Fibroblast of the aortic adventitia (primary cell): ENCODE measurements around the gene MARCHF3. TPM values are rescaled to one million over a fixed set of nuclear protein-coding genes. Genes with fewer than 3 reads are reported as not detected.
"Not testable (repeated sequence)": the region's sequence is repeated elsewhere in the genome, so short reads cannot be mapped to it uniquely, and the experiment has no call there.

Source experiments
- DNase-seq: peaks from one replicate; pipeline ENCODE4 v3.0.0-alpha.2; 2010; ENCODE audit warnings: low read depth
- H3K4me3 ChIP-seq: 2 replicates; pipeline ENCODE4 v1.5.1; 2011; ENCODE audit warnings: low read depth, mild to moderate bottlenecking, control low read depth, low read length, moderate library complexity
- total RNA-seq: library from RNA; depleted of rRNA; stranded (reverse); fragments of >200 nt; gene quantifications from 2 replicates; pipeline ENCODE4 v1.2.3, GENCODE V29; 2012; ENCODE audit warnings: low replicate concordance
- TF ChIP-seq, protein P1 (sequence below): IDR thresholded peaks from 2 replicates; pipeline ENCODE4 v1.5.1; 2011; ENCODE audit warnings: mild to moderate bottlenecking, low read length, control low read depth, inconsistent platforms; ENCODE audit not compliant: insufficient read depth

Gene MARCHF3
- total RNA-seq, 1 donor, result 16.9 TPM

DNA sequence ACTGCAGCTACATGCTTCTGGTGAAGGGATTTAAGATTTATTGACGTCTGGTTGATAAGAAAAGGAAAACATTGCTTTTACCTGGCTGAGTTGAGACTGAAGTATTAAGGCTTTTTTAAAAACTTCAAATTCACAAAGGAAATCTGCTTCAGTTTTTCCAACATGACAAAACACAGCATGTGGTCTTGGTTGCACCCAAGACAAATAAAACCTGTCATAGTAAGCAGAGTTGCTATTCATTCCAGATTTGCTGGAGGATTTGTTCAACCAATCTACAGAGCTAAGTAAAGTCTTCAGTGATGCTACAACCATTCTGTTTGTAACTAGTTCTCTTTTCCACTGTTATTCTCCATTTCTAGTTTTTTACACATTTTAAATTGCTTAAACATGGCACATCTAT lies 31.6 kb upstream of the MARCHF3 start:
- H3K4me3 ChIP-seq, result no peak overlapping the region
- peak; percentile 43 for DNase-seq
- TF ChIP-seq, protein P1, sequence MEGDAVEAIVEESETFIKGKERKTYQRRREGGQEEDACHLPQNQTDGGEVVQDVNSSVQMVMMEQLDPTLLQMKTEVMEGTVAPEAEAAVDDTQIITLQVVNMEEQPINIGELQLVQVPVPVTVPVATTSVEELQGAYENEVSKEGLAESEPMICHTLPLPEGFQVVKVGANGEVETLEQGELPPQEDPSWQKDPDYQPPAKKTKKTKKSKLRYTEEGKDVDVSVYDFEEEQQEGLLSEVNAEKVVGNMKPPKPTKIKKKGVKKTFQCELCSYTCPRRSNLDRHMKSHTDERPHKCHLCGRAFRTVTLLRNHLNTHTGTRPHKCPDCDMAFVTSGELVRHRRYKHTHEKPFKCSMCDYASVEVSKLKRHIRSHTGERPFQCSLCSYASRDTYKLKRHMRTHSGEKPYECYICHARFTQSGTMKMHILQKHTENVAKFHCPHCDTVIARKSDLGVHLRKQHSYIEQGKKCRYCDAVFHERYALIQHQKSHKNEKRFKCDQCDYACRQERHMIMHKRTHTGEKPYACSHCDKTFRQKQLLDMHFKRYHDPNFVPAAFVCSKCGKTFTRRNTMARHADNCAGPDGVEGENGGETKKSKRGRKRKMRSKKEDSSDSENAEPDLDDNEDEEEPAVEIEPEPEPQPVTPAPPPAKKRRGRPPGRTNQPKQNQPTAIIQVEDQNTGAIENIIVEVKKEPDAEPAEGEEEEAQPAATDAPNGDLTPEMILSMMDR, result no peak

DNA sequence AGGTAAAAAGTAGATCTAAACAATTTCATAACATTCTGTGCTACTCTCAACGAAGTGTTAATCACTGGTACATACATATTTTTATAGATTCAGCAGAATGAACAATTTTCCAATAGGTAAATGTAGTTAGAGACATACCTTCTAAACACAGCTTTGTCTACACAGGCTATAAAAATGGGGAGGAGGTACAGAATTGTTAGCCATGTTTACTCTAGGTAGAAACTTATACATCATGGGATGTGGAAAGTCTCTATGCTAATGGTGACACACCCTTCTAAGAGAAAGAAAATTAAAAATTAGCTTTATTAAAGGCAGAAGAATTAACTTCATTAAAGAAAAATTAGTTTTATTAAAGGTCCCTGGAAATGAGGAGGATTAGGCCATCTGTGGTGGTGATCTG lies 31.2 kb upstream of the MARCHF3 start:
- no peak overlapping the region for H3K4me3 ChIP-seq
- no peak for DNase-seq
- TF ChIP-seq, protein P1, result no peak

DNA sequence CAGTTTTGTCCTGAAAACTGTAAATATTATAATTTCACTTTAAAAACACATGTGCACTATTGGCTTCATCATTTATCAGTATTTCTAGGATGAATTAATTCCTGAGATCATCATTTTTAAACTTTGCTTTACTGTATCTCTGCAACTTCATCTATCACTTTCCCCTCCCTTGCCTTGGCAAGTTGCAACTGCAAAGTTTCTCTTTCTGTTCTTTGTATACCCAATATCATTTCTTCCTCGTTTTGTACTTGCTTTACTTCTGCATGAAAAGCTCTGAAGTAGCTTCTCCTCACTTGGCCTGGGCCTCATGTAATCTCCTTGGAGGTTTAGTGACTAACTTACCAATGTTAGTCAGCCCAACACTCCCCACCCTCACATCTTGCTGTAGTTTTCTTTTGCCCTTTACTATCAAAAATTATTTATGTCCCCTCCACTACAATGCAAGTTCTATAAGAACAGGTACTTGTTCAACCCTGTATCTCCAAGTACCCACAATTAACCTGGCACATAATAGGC lies 30.2 kb upstream of the MARCHF3 start:
- H3K4me3 ChIP-seq, result no peak overlapping the region
- TF ChIP-seq, protein P1, result no peak
- peak; percentile 56 for DNase-seq

DNA sequence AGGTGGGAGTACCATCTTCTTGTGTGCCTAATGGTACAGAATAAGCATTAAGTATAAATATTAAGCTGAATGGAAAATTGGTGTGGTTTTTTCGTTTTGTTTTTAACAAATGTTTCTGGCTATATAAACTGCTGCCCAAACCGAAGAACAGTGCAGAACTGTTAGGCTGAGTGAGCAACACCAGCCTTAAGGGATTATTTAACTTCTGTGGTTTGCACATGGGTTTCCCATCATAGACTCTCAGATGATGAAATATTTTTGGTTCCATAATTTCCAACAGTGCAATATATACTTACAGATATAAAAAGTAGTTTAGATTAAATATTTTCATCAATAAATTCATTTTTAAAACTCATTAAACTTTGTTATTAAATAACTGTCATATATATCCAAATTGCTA lies 26.5 kb upstream of the MARCHF3 start:
- H3K4me3 ChIP-seq, result no peak overlapping the region
- TF ChIP-seq, protein P1, result no peak
- DNase-seq, result no peak

DNA sequence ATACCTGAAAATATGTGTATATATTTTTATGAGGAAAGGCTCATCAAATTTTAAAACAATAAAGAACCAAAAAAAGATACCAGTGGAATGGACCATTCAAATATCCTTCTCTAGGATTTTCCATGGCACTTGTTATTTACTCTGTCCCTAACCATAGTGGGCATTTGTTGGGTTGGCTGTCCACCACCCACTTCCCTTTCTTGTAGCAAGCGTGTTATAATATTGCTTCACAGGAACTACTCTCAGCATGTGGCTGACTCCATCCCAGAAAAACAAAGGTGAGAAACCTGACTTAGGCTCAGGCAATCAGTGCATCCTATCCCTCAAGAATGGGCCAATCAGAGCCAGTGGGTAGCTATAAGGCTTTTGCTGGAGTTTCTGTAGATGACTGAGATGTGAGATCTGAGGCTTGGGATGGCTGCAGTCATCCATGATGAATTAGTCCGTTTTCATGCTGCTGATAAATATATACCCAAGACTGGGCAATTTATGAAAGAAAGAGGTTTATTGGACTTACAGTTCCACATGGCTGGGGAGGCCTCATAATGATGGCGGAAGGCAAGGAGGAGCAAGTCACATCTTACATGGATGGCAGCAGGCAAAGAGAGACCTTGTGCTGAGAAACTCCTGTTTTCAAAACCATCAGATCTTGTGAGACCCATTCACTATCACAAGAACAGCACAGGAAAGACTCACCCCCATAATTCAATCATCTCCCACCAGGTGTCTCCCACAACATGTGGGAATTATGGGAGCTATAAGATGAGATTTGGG lies 25.7 kb upstream of the MARCHF3 start:
- DNase-seq, result no peak
- H3K4me3 ChIP-seq, result no peak overlapping the region
- TF ChIP-seq, protein P1, result no peak

DNA sequence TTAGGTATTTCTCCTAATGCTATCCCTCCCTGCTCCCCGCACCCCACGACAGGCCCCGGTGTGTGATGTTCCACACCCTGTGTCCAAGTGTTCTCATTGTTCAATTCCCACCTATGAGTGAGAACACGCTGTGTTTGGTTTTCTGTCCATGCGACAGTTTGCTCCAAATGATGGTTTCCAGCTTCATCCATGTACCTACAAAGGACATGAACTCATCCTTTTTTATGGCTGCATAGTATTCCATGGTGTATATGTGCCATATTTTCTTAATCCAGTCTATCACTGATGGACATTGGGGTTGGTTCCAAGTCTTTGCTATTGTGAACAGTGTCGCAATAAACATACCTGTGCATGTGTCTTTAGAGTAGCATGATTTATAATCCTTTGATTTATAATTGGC lies 23.2 kb upstream of the MARCHF3 start:
- not testable (repeated sequence) for DNase-seq, H3K4me3 ChIP-seq

DNA sequence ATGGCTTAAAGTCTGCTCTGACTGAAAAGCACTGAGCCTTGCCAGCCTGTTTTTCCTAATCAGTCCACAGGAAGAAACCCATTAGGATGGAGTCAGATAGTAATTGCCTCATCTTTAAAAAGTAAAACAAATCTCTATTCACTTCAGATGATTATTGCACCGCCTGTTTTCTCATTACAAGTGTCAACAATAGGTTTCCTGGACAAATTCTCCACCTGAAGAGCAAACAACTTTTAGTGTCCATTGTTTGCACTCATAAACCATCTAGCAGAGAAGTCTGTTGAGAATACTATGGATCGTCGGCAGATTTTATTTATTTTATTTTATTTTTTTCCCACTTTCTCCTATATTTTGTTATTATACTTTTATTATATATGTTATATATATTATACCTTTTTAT lies 22.7 kb upstream of the MARCHF3 start:
- TF ChIP-seq, protein P1, result no peak
- H3K4me3 ChIP-seq, result no peak overlapping the region
- no peak for DNase-seq
